HCT116 (cell line): ENCODE measurements around the gene DDX10. TPM values are rescaled to one million over a fixed set of nuclear protein-coding genes. Genes with fewer than 3 reads are reported as not detected.

ENCODE experiments used
- ATAC-seq: fragments of 200-7000 bp; cut with Tn5 transposase; 2 replicates; pipeline ENCODE4 v1.9.1; 2020; ENCODE audit warnings: mild to moderate bottlenecking, moderate library complexity
- BruUV-seq: library from RNA; stranded (reverse); fragments of 400-500 nt; replicated peaks from 2 replicates; lab custom pipeline; 2021; lab: Mats Ljungman, UMichigan
- CTCF ChIA-PET: fragments of 300-600 bp; sonication (Branson Sonifier 250); formaldehyde crosslinking; loops from one replicate; lab custom pipeline; 2021; ENCODE audit warnings: antibody characterized with exemption; lab: Charles Lee
- POLR2A ChIA-PET: fragments of 300-600, 350-600 bp; sonication (Branson Sonifier 250); formaldehyde crosslinking; loops from one replicate; lab custom pipeline; 2021; ENCODE audit warnings: antibody characterized with exemption; lab: Charles Lee
- RAD21 ChIA-PET, 2 experiments: fragments of 300-600 bp; sonication (Branson Sonifier 250); formaldehyde crosslinking; loops; one replicate each; lab custom pipeline; 2023; ENCODE audit warnings: low total read pairs in 2 of 2; ENCODE audit not compliant: uncharacterized antibody in 2 of 2, unreplicated experiment in 2 of 2, low non-redundant PET in 1 of 2; lab: Charles Lee
- DNase-seq: peaks from one replicate; pipeline ENCODE4 v3.0.0-alpha.2; 2010; ENCODE audit warnings: low read depth, low spot score
- H2AFZ ChIP-seq: fragments of 200-600 bp; shearing (Covaris generic), sonication (generic); 2 replicates; pipeline ENCODE4 v1.6.1; 2017; ENCODE audit warnings: low read depth, mixed run types, mixed read lengths, antibody characterized with exemption, low read length; ENCODE audit not compliant: poor library complexity, severe bottlenecking
- H3K27ac ChIP-seq: 2 replicates; pipeline ENCODE4 v1.5.1; 2012; ENCODE audit warnings: low read depth, low read length
- H3K27me3 ChIP-seq: fragments of 200-600 bp; sonication (generic); 2 replicates; pipeline ENCODE4 v1.6.1; 2016; ENCODE audit warnings: mixed run types, low read length, mixed read lengths; ENCODE audit not compliant: insufficient read depth
- H3K36me3 ChIP-seq, 2 experiments: fragments of 200-500 bp in 1 of 2; fragments of 200-600 bp in 1 of 2; sonication (Bioruptor generic) in 1 of 2; sonication (generic) in 1 of 2; 2 replicates each; pipeline versions ENCODE4 v1.5.1 to v1.6.1; 2014 to 2016; ENCODE audit warnings: low read length in 2 of 2, inconsistent platforms in 1 of 2, mixed read lengths in 1 of 2, mixed run types in 1 of 2; ENCODE audit not compliant: insufficient read depth in 2 of 2, control insufficient read depth in 1 of 2
- H3K4me1 ChIP-seq, 2 experiments: fragments of 200-600 bp in 1 of 2; sonication (generic) in 1 of 2; 2 replicates each; pipeline versions ENCODE4 v1.5.1 to v1.6.1; 2012 to 2017; ENCODE audit warnings: low read length in 2 of 2, inconsistent platforms in 1 of 2, mild to moderate bottlenecking in 1 of 2, mixed read lengths in 1 of 2, mixed run types in 1 of 2, moderate library complexity in 1 of 2; ENCODE audit not compliant: insufficient read depth in 2 of 2, control insufficient read depth in 1 of 2
- H3K4me2 ChIP-seq: fragments of 200-600 bp; sonication (generic); 2 replicates; pipeline ENCODE4 v1.6.1; 2017; ENCODE audit warnings: mixed run types, low read length, mixed read lengths
- H3K4me3 ChIP-seq, 2 experiments: fragments of 200-600 bp in 1 of 2; sonication (generic) in 1 of 2; replicated peaks in 1 of 2; 2 replicates each; pipeline ENCODE4 v1.5.1; 2011 to 2016; ENCODE audit warnings: low read length in 2 of 2, control low read depth in 1 of 2, low read depth in 1 of 2, mild to moderate bottlenecking in 1 of 2, mixed read lengths in 1 of 2, mixed run types in 1 of 2
- H3K79me2 ChIP-seq: fragments of 200-600 bp; sonication (generic); 2 replicates; pipeline ENCODE4 v1.6.1; 2017; ENCODE audit warnings: mild to moderate bottlenecking, mixed run types, low read length, moderate library complexity, mixed read lengths; ENCODE audit not compliant: insufficient read depth
- H3K9ac ChIP-seq: fragments of 200-600 bp; sonication (generic); 2 replicates; pipeline ENCODE4 v1.6.1; 2016; ENCODE audit warnings: low read length, mixed read lengths
- H3K9me2 ChIP-seq: fragments of 200-600 bp; sonication (generic), shearing (Covaris generic); 2 replicates; pipeline ENCODE4 v1.6.1; 2017; ENCODE audit warnings: mixed run types, mild to moderate bottlenecking, moderate library complexity; ENCODE audit not compliant: insufficient read depth
- H3K9me3 ChIP-seq, 2 experiments: fragments of 200-500 bp in 1 of 2; fragments of 200-600 bp in 1 of 2; sonication (Bioruptor generic) in 1 of 2; sonication (generic) in 1 of 2; 2 replicates each; pipeline ENCODE4 v1.6.1; 2014 to 2017; ENCODE audit warnings: low read length in 2 of 2, mixed read lengths in 2 of 2, inconsistent platforms in 1 of 2, low read depth in 1 of 2, mild to moderate bottlenecking in 1 of 2, mixed run types in 1 of 2, moderate library complexity in 1 of 2; ENCODE audit not compliant: control insufficient read depth in 1 of 2, insufficient read depth in 1 of 2
- H4K20me1 ChIP-seq: fragments of 200-600 bp; sonication (generic), shearing (Covaris generic); 2 replicates; pipeline ENCODE4 v1.6.1; 2017; ENCODE audit warnings: mixed run types, mild to moderate bottlenecking, moderate library complexity; ENCODE audit not compliant: insufficient read depth
- ATF3 ChIP-seq: IDR thresholded peaks from 2 replicates; pipeline ENCODE4 v1.6.1; 2012
- ELF1 ChIP-seq: IDR thresholded peaks from 2 replicates; pipeline ENCODE4 v1.6.1; 2012; ENCODE audit warnings: low read depth, borderline replicate concordance
- FOSL1 ChIP-seq: IDR thresholded peaks from 2 replicates; pipeline ENCODE4 v1.6.1; 2012; ENCODE audit warnings: low read depth
- POLR2A ChIP-seq: IDR thresholded peaks from 2 replicates; pipeline ENCODE4 v1.7.0; 2011; ENCODE audit warnings: borderline replicate concordance; ENCODE audit not compliant: insufficient read depth, insufficient read length; ENCODE audit errors: extremely low read depth
- POLR2AphosphoS5 ChIP-seq: IDR thresholded peaks from 2 replicates; pipeline ENCODE4 v1.6.1; 2011; ENCODE audit warnings: mild to moderate bottlenecking, low read depth, low read length, moderate library complexity
- SP1 ChIP-seq: IDR thresholded peaks from 2 replicates; pipeline ENCODE4 v1.6.1; 2012; ENCODE audit warnings: low read depth
- TCF7L2 ChIP-seq: IDR thresholded peaks from 2 replicates; pipeline ENCODE4 v1.7.0; 2011; ENCODE audit warnings: borderline replicate concordance, inconsistent platforms; ENCODE audit not compliant: insufficient read depth, insufficient read length; ENCODE audit errors: extremely low read depth
- intact Hi-C: fragments of 100-400 bp; cut with micrococcal nuclease; formaldehyde crosslinking; loops from 2 replicates; pipeline ENCODE4 v1.10.0; 2022
- total RNA-seq: library from RNA; stranded (reverse); gene quantifications from one replicate; pipeline ENCODE4 v1.2.1, GENCODE V29; 2021; ENCODE audit not compliant: unreplicated experiment
- TF ChIP-seq, protein P1 (sequence below): IDR thresholded peaks from 2 replicates; pipeline ENCODE4 v1.6.1; 2012
- TF ChIP-seq, protein P2 (sequence below): IDR thresholded peaks from 2 replicates; pipeline ENCODE4 v1.6.1; 2012; ENCODE audit warnings: low read depth

The DDX10 gene
- total RNA-seq, 1 experiment from 2014 or later, result 66.5 TPM

DNA sequence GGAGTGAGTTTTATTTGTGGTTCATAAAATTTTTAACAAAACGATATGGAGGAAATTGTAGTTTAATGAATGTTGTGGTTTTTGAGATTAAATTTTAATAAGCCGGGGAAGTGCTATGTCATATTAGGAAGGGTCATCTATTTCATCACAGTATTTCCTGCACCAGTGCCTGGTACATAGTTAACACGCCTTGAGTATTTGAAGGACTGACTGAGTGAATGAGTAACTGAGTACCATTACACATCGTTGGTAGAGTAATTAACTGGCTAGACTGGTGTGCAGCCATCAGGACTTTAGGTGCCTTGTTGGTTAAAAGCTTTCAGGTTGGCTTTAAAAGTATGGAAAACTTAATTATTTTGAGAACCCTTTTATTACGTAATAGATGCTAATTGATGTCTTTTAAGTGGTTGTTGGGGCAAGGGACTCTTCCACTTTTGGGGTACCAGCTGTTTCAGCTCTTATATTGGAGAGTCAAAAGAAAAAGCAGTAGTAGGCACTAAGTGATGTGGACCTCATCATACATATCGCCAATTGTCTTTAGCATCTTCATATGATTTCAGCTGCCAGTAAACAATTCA lies 101.8 kb downstream of the DDX10 start:
- Histone ChIP-seq H3K4me2 (no peak overlapping the region), H3K27me3 (no peaks in the 10 kb centered on the region), H3K9me2 (no peaks in the 10 kb centered on the region), H3K4me1 (no peaks in the 10 kb centered on the region), H3K79me2 (peaks cover 72% of the 10 kb centered on the region), H3K27ac (no peak overlapping the region), H2AFZ (no peak overlapping the region), H3K36me3 (no peaks in the 10 kb centered on the region), H3K4me3 (no peak overlapping the region)
- intact Hi-C loops, result no loop called here
- CTCF ChIA-PET, result interaction anchor here (1.5 kb wide), 1 partner anchor 31 kb away, joined by 3 read pairs; no protein-coding TSS in a partner anchor
- RAD21 ChIA-PET, result no interaction called here
- BruUV-seq, result no TSS peak
- POLR2A ChIA-PET, result no interaction called here
- DNase-seq, result no peak
- ATAC-seq, result no peak
- no peak for TF ChIP-seq FOSL1
- TF ChIP-seq, protein P1, sequence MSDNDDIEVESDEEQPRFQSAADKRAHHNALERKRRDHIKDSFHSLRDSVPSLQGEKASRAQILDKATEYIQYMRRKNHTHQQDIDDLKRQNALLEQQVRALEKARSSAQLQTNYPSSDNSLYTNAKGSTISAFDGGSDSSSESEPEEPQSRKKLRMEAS, result no peak
- no peak for TF ChIP-seq ATF3
- TF ChIP-seq ELF1, result no peak
- no peak for TF ChIP-seq POLR2AphosphoS5
- no peak for TF ChIP-seq POLR2A
- TF ChIP-seq, protein P2, sequence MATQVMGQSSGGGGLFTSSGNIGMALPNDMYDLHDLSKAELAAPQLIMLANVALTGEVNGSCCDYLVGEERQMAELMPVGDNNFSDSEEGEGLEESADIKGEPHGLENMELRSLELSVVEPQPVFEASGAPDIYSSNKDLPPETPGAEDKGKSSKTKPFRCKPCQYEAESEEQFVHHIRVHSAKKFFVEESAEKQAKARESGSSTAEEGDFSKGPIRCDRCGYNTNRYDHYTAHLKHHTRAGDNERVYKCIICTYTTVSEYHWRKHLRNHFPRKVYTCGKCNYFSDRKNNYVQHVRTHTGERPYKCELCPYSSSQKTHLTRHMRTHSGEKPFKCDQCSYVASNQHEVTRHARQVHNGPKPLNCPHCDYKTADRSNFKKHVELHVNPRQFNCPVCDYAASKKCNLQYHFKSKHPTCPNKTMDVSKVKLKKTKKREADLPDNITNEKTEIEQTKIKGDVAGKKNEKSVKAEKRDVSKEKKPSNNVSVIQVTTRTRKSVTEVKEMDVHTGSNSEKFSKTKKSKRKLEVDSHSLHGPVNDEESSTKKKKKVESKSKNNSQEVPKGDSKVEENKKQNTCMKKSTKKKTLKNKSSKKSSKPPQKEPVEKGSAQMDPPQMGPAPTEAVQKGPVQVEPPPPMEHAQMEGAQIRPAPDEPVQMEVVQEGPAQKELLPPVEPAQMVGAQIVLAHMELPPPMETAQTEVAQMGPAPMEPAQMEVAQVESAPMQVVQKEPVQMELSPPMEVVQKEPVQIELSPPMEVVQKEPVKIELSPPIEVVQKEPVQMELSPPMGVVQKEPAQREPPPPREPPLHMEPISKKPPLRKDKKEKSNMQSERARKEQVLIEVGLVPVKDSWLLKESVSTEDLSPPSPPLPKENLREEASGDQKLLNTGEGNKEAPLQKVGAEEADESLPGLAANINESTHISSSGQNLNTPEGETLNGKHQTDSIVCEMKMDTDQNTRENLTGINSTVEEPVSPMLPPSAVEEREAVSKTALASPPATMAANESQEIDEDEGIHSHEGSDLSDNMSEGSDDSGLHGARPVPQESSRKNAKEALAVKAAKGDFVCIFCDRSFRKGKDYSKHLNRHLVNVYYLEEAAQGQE, result no peak
- no peak for TF ChIP-seq SP1
- no peak for TF ChIP-seq TCF7L2
- TF ChIP-seq, all 23 proteins: peak for 0
- Histone ChIP-seq H3K9ac (no peak overlapping the region), H3K9me3 (no peaks in the 10 kb centered on the region), H4K20me1 (peaks cover 6% of the 10 kb centered on the region; the same call in 1 of the 2 replicates)
